ENCODE results near the gene C11orf21.

Gene C11orf21

GRCh38 chr11:2271327-2272227, 30.1 kb downstream of the C11orf21 start:
- no peak for DNase-seq (ENCODE audit: low read depth, low spot score)

DNA sequence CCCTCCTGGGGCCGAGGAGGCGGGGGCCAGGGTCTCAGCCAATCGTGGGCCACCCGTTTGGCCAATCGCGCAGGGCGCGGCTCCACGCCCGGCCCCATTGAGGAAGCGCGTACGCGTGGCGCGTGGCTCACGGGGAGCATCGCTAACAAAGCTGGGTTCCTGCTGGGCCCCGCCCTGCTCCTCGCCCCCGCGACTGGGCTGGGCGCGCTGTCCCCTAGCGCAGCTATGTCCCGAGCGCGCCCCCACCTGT, 30.7 kb downstream of the C11orf21 start:
- no peak for DNase-seq (ENCODE audit: low read depth, low spot score)

GRCh38 chr11:2270322-2271076, 31.2 kb downstream of the C11orf21 start, which contains the start of gene ASCL2:
Gene ASCL2, minus strand, starts transcription at chr11:2270588. Its CDS starts 256 bp downstream, at chr11:2270332.
- no peak for DNase-seq (ENCODE audit: low read depth, low spot score)

- DNase-seq (ENCODE audit: low read depth, low spot score), result no peak
Measured at GRCh38 chr11:2269601-2270321, 32.0 kb downstream of the C11orf21 start.

DNA sequence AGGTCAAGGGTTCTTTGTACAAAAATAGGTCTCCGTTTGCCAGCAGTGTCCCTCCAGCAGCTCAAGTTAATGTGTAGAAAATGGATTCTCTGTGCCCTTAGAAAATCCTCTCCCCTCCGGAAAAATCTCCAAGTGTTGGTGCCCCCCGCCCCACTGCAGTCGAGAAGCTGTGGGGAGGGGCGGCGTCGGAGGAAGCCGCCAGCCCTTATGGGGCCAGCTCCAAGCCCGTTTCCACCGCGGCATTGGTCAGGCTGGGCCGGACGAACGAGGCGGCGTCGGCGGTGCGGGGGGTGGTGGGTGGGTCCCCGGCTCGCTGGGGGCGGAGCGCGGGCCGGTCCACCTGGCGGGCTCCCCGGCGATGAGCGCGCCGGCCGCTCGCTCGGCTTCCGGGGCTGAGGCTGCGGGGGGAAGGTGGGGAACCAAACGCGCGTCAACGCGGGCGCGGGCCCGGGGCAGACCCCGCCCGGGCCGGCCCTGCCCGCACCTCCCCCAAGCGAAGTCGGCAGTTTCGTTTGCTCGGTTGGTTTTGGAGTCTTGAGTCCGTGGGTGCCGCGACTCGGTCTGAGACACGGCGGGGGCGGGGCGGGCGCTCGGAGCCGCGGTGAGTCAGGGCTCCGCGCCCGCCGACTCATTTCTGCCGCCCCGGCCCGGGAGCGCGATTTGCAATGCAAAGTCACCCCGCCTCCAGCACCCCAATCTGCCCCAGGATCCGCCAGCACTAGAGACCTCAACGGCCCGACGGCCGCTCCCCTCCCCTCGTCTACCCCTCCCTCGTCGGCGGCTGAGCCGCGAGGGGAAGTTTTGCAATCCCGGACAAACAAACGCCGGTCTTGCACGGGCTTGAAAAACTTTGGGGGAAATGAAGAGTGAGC, 32.8 kb downstream of the C11orf21 start:
- DNase-seq (ENCODE audit: low read depth, low spot score), result no peak

GRCh38 chr11:2267851-2268728, 33.6 kb downstream of the C11orf21 start:
- no peak for DNase-seq (ENCODE audit: low read depth, low spot score)

GRCh38 chr11:2267306-2267850, 34.3 kb downstream of the C11orf21 start:
- DNase-seq (ENCODE audit: low read depth, low spot score), result no peak

- DNase-seq (ENCODE audit: low read depth, low spot score), result no peak
Measured at GRCh38 chr11:2266586-2267305, 35.0 kb downstream of the C11orf21 start.

DNA sequence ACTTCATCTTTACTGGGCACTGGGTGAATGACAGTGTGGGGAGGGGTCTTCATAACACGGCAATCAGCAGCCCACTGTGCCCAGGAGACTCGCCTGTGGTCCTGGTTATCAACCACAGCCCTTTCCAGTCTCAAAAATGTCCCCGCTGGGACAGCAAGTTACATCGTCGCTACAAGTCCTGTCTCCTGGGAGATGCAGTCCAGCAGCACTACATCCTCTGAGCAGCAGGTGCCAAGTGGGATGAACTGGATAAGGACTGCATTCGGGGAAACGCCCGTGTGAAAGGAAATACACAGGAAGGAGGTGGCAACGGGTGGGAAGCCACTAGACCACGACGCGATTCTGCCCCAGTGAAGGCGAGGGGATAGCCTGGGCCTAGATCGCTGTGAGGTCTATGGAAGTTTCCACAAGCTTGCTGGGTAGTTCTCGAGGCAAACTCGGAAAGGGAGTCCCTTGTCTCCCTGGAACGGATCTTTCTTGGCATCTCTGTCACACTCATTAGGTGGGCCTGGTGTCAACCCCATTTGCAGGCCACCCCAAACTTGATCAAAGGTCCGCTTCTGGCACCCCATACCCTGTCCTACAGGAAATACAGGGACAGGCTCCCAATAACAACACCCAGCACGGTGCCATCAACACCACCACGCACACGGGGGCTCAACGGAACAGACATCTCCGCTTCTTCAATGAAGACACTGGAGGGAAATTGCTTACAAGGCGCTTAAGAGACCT, 35.7 kb downstream of the C11orf21 start:
- DNase-seq (ENCODE audit: low read depth, low spot score), result no peak

DNA sequence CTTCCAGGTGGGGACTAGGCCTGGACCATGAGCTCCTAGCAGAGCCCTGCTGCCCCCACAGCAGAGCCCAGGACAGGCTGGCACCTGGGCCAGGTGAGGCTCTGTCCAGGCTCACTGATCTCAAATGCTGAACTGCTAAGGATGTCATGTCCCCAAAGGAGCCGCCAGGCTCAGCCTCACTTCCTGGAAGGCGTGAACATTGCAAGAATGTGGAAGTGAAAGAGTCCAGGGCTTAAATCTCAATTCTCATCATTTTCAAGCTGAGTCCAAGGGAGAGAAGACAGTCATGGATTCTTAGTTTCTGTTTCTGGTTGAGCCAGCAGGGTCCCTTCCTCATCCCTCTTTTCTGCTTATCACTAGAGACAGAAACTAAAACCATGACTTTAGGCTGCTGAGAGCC, 36.3 kb downstream of the C11orf21 start:
- no peak for DNase-seq (ENCODE audit: low read depth, low spot score)

- DNase-seq (ENCODE audit: low read depth, low spot score), result no peak
Measured at GRCh38 chr11:2264366-2265053, 37.2 kb downstream of the C11orf21 start.

DNA sequence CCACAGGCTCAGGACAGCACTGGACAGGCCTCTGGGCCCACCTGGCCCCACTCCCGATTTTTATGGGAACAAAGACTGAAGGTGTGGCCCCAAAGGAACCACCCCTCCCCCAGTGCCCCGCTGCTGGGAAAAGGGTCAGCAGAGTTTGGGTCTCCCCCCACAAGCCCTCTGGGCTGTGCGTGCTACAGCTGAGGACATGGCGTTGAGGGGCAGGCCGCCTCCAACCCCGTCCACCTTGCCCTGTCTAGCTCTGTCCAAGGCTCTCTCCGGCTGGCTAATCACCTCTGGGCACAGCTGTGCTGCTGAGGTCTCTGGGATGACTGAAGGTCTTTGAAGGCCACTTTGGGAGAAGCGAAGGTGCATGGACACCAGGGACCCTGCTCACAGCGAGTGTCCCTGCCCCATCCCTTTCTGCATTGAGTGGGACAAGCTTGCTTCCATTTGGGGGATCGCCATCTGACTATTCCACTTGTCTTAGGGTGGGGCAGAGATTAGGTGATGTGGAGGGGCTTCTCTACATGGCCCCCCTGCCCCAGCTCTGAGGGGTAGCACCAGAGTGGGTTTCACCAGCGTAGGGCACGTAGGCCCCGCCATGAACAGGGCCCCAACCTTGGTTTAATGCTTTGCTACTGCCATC, 37.9 kb downstream of the C11orf21 start:
- no peak for DNase-seq (ENCODE audit: low read depth, low spot score)

DNA sequence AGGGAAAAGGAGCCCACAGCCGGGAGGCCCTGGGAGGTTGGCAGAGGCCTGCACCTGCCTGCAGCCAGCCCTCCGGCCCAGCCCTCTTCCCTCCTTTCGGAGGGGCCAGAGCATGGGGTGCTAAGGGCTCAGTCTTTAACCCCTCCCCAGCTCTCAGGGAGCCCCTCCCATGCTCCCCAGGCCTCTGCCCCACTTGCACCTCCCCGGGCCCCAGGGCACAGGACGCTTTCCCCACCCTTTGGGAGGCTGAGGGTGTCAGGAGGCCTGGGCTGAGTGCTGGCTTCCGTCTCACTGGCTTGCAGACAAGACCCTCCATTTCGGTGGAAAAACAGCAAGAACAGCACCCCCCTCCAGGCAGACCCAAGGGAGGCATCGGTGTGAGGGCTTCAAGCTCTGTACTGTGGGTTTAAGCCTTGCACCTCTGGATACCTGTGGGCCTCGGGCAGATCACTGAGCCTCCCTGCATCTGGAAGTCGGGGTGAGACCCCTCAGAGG, 38.6 kb downstream of the C11orf21 start:
- DNase-seq (ENCODE audit: low read depth, low spot score), result no peak

DNA sequence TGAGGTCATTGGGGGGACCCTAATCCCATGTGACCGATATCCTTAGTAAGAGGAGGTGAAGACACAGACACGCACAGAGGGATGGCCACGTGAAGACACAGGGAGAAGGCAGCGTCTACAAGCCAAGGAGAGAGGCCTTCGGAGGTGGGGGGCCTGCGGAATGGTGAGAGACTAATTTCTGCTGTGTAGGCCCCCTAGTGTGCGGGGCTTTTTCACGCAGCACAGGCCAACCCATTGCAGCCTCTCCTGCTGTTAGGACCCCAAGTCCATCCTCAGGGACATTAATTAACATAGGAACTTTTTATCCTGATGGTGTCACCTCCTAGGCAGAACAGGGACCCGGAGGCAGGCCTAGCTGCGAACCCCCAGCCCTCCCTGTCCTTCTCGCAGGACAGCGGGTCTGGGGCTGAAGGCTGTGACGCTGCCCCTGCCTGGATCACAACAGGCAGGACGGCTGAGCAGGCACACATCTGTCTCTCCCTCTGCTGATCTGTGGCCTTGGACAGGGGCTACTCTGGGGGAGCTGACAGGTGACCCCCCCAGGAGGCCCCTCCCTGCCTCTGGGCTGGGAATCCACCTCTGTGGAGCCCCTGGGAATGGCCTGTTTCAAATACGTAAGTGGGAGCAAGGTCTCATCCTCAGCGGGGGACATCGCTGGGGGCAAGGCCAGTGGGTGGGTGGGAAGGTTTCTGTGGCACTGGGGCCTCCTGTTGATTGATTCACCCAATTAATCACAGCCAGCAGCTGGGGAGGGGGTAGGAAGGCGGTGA, 39.2 kb downstream of the C11orf21 start:
- no peak for DNase-seq (ENCODE audit: low read depth, low spot score)

- DNase-seq (ENCODE audit: low read depth, low spot score), result no peak
Measured at GRCh38 chr11:2261436-2262230, 40.1 kb downstream of the C11orf21 start.

All from brain pericyte (primary cell).